ENCODE data around the gene BAD.
"Not testable (repeated sequence)": the region's sequence is repeated elsewhere in the genome, so short reads cannot be mapped to it uniquely, and the experiment has no call there.

- TF ChIP-seq, protein P1, sequence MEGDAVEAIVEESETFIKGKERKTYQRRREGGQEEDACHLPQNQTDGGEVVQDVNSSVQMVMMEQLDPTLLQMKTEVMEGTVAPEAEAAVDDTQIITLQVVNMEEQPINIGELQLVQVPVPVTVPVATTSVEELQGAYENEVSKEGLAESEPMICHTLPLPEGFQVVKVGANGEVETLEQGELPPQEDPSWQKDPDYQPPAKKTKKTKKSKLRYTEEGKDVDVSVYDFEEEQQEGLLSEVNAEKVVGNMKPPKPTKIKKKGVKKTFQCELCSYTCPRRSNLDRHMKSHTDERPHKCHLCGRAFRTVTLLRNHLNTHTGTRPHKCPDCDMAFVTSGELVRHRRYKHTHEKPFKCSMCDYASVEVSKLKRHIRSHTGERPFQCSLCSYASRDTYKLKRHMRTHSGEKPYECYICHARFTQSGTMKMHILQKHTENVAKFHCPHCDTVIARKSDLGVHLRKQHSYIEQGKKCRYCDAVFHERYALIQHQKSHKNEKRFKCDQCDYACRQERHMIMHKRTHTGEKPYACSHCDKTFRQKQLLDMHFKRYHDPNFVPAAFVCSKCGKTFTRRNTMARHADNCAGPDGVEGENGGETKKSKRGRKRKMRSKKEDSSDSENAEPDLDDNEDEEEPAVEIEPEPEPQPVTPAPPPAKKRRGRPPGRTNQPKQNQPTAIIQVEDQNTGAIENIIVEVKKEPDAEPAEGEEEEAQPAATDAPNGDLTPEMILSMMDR (IDR thresholded peaks at IDR 0.05): not testable (repeated sequence)
- not testable (repeated sequence) for TF ChIP-seq POLR2A (IDR thresholded peaks at IDR 0.05); POLR2AphosphoS5 (IDR thresholded peaks at IDR 0.05); EP300 (IDR thresholded peaks at IDR 0.05; ENCODE audit: low read depth)
Observed at GRCh38 chr11:64246621-64246870, 37.9 kb downstream of the BAD start.

Measured in transverse colon (tissue), 4 donors.